WI38 (cell line): ENCODE results near the gene ENPP7.

Experiments used
- H3K4me3 ChIP-seq: 2 replicates; pipeline ENCODE4 v1.5.1; 2011; ENCODE audit warnings: low read depth, mild to moderate bottlenecking, control low read depth, low read length
- CTCF ChIP-seq: IDR thresholded peaks from 2 replicates; pipeline ENCODE4 v1.5.1; 2012; ENCODE audit warnings: low read depth, mild to moderate bottlenecking, control low read depth, low read length

Gene ENPP7

DNA sequence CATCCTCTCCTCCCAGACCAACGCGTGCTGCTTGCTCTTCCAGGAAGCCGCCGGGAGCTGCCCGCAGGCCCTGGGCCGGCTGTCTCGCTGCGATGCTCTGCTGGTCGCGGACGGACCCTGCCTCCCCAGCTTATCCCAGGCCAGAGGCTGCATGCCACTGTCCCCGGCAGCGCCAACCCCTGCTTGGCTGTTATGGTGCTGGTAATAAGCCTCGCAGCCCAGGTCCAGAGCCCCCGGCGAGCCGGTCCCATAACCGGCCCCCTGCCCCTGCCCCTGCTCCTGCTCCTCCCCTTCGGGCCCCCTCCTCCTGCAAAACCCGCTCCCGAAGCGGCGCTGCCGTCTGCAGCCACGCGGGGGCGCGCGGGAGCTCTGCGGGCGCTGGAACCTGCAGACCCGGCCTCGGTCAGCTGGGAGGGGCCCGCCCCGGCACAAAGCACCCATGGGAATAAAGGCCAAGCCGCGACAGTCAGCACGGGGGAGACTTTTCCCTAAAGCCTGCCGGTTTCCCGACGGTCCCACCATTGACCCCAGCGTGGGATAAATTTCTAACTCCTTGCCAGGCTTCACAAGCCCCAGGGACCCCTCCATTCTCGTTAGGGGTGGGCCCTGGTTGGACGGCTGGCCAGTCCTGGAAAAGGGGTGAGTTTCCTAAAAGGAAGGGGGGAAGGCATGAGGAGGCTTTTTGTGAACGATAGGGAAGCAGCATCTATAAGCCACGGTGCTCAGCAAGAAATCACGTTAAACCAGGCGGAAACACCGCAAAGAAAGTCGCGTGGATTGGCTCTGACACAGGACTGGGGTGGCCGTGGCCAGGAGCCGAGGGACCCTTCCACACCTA lies 11.2 kb downstream of the ENPP7 start:
- no peak overlapping the region for H3K4me3 ChIP-seq
- peak; percentile 95 for TF ChIP-seq CTCF

GRCh38 chr17:79742589-79742918 lies 11.8 kb downstream of the ENPP7 start:
- H3K4me3 ChIP-seq, result no peak overlapping the region
- TF ChIP-seq CTCF, result no peak

DNA sequence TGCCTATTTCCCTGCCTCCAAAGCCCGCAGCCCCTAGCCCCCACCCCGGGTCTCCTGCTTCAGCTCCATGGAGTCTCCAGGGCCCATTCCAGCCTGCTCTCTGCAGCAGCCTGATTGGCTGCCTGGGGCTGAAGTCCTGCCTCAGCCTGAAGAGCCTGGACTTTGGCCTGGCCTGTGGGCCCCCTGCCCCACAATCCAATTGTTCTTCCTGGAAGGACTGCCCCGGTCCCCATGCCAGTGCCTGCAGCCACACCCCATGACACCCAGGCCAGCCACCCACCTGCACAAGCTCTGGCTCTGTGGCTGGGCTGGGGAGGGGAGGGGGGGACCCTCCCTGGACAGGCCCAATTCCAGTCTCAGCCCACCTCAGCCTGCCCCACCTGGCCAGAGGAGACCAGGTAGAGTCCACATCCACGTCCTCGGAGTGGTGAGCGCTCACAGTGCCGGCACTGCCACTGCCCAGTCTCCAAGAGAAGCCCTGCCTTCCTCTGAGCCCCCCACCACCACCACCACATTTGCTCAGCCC lies 12.3 kb downstream of the ENPP7 start:
- no peak for TF ChIP-seq CTCF
- no peak overlapping the region for H3K4me3 ChIP-seq

GRCh38 chr17:79743614-79744013 lies 12.9 kb downstream of the ENPP7 start:
- H3K4me3 ChIP-seq, result no peak overlapping the region
- no peak for TF ChIP-seq CTCF

- TF ChIP-seq CTCF, result no peak
- no peak overlapping the region for H3K4me3 ChIP-seq
Measured at GRCh38 chr17:79745641-79746105, 14.9 kb downstream of the ENPP7 start.

DNA sequence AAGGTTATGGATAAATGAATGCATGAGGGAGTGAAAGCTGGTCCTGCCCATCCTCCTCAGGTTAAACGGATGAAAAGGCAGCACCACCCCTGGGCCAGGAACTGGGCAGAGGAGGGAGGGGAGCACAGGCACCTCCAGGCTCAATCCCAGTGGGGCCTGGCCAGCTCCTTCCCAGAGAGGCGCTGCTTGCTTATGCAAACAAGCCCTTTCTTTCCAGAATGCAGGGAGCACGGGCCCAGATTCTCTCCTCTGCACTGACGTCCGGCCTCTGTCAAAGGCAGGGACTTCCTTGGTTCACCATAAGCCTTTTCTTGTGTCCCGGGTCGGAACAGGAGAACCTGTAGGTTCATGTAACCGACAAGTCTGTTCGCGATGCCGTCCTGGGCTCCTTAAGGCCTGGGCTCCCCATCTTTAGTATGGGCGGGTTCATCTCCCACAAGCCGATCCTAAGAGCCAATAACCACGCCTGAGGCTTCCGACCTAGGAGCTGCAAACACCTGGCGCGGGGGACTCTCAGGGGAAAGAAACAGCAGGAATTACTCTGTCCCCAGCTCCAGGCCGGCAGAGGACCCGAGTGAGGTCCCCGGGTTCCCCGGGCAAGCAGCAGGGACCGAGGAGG lies 16.3 kb downstream of the ENPP7 start:
- TF ChIP-seq CTCF, result no peak

More for the DNA sequence above, 16.3 kb downstream of the ENPP7 start:
- H3K4me3 ChIP-seq, result no peak overlapping the region
